Keratinocyte (primary cell): Measurements from ENCODE around the gene PLAC1.

Source experiments
- CTCF ChIP-seq, 3 experiments: IDR thresholded peaks in 1 of 3; conservative IDR thresholded peaks in 1 of 3; optimal IDR thresholded peaks in 1 of 3; 2 replicates in 2 of 3; 3 replicates in 1 of 3; pipeline versions ENCODE3 to v1.5.1; 2011; ENCODE audit warnings: low read length in 3 of 3, mild to moderate bottlenecking in 3 of 3, moderate library complexity in 2 of 3, control low read depth in 1 of 3, inconsistent platforms in 1 of 3; ENCODE audit not compliant: insufficient read depth in 2 of 3; ENCODE audit errors: extremely low read depth in 1 of 3
- EZH2 ChIP-seq: IDR thresholded peaks from one replicate; pipeline ENCODE4 v1.6.1; 2012; ENCODE audit warnings: inconsistent platforms, mild to moderate bottlenecking, low read length, moderate library complexity

DNA sequence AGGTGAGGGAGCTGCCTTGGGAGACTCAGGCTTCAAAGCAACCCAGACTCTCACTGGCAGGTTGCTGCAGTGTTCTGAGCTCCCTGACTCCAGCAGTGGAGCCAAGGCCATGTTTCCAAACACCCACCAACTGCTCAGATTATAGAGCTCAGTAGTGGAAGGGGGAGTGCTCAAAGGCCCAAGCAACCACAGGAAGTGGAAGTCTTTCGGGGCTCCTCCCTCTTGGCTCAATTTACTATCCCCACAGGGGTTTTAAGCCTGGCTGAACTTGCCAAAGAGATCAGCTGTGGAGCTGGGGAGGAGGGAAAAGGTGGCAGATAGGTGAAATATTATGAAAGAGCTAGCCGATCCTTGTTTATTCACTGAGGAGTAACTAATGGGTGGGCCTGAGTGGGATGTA lies 115.8 kb downstream of the PLAC1 start:
- TF ChIP-seq CTCF (optimal IDR thresholded peaks at IDR 0.05 in 1 of 3, IDR thresholded peaks at IDR 0.05 in 1 of 3, conservative IDR thresholded peaks at IDR 0.05 in 1 of 3; ENCODE audit: extremely low read depth in 1 of 3, insufficient read depth in 2 of 3, low read length in 3 of 3) (no peak), EZH2 (no peak)
